Measurements from ENCODE around the gene SERGEF.
A peak's percentile ranks its signal among the peaks of the same experiment; 100 is the strongest.
"Not testable (repeated sequence)": the region's sequence is repeated elsewhere in the genome, so short reads cannot be mapped to it uniquely, and the experiment has no call there.

Gene SERGEF

DNA sequence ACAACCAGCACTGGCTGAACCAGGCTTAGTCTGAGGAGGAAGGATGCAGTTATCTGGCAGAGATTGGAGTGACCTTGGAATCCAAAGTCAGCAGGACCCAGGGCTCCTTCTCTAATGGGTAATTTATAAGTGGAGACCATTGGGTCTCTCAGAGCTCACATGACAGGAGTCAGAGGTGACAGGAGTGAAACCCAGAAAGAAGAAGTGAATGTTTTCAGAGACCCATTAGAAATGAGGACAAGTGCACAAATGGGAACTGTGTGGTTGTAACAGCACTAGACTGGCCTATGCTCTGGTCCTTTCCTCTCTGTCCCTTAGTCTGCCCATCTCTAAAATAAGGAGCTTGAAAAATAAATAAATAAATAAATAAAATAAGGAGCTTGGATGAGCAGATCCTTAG is 107.4 kb downstream of the SERGEF start:
- DNase-seq = peak in 1 of 3 donors; percentile 3

DNA sequence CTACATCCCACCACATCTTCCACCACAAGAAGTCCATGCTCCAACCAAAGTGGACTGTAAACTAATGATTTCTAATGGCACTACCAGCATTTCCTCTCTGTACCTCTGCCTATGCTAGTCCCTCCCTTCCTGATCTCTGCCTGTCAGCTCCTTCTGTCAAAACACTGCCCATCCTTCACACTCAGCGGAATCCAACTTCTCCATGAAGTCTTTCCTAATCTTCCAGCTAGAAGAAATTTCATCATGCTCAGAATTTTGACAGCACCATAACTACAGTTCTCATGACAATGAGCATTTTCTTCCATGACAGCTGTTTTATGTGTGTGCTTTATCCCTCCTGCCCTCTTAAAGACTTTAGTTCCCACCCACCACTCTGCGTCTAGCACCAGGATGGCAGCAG is 111.4 kb downstream of the SERGEF start:
- DNase-seq = peak in 2 of 3 donors; percentile 2 to 6

DNA sequence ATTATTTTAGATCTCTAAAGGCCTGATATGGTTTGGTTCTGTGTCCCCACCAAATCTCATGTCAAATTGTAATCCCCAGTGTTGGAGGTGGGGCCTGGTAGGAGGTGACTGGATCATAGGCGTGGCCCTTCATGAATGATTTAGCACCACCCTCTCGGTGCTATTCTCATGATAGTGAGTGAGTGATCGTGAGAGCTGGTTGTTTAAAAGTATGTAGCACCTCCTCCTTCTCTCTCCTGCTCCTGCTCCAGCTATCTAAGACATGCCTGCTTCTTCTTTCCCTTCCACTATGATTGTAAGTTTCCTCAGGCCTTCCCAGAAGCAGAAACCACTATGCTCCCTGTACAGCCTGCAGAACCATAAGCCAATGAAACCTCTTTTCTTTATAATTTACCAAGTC is 114.1 kb downstream of the SERGEF start:
- no peak for DNase-seq

DNA sequence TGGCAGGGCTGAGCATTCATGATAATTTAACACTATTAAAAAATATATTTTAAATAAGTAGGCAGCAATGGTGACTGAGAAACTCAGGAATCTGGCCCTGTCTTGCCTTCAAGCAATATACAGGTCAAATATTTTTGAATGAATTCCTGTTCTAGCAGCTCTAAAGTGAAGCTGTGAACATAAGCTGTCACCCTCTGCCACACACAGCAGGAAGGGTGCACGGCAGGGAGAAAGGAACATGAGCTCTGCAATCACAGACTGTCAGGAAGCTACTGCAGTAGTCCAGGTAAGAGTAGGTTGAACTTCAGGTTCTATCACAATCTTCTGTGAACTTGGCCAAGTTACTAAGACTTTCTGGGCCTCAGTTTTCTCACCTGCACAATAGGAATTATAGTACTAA is 114.8 kb downstream of the SERGEF start:
- no peak for DNase-seq

DNA sequence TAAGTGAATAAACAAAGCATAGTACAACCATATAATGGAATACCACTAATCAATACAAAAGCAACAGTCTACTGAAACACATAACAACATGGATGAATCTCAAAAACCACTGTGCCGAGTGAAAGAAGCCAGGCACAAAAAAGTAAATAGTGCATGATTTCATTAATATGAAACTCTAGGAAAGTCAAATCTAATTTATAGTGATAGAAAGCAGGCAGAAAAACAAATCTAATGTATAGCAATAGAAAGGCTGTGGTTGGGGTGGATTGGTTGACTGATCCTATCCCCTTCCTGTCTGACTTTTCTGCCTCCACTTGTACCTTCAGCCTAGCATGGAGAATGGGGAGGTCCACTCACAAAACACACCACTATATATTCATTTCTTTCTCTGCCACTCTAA is 115.4 kb downstream of the SERGEF start:
- DNase-seq = no peak

DNA sequence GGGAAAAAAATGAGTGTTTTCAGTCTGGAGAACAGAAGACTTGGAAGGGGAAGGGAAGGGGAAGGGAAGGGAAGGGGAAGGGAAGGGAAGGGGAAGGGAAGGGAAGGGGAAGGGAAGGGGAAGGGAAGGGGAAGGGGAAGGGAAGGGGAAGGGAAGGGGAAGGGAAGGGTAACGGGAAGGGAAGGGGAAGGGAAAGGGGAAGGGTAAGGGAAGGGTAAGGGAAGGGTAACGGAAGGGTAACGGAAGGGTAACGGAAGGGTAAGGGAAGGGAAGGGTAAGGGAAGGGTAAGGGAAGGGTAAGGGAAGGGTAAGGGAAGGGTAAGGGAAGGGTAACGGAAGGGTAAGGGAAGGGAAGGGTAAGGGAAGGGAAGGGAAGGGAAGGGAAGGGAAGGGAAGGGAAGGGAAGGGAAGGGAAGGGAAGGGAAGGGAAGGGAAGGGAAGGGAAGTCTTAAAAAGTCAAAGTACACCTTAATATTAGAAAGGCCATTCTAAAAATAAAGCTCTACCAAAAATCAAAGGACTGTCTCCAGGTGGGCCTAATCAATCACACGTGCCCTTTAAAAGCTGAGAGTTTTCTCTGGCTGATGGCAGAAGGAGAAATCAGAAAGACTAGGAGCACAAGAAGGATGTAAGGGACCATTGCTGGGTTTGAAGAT is 116.2 kb downstream of the SERGEF start:
- not testable (repeated sequence) for DNase-seq

DNA sequence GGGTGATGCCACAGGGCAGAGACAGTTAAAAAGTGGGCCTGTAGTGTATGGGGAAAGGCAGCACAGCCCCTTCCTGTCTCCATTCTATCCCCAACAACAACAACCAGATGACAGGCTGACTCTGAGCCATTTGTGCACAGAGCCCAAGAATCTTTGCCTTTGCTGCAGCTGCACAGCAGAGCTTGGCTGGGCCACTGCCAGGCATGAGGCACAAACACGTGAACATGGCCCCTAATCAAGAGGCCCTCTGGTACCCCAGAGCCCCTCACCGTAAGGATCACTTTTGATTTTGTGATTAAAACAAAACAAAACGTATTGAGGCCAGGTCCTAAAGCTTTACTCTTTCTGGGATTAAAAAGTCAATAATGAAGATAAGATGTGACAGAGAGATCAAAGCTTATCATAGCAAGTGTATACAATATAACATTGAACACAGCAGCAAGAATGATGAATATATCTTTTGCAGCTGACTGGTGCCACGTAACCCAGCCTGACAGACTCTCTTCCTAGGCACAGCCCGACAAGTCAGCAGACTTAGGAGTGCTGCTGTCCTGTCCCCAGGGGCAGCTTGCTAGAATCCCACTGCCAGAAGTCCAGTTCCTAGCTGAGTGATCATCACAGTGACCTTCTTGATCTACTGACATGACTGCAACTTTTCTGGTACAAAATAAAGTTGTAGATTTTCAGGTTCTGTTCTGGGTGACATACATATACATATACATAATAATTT is 117.8 kb downstream of the SERGEF start:
- no peak for DNase-seq

DNA sequence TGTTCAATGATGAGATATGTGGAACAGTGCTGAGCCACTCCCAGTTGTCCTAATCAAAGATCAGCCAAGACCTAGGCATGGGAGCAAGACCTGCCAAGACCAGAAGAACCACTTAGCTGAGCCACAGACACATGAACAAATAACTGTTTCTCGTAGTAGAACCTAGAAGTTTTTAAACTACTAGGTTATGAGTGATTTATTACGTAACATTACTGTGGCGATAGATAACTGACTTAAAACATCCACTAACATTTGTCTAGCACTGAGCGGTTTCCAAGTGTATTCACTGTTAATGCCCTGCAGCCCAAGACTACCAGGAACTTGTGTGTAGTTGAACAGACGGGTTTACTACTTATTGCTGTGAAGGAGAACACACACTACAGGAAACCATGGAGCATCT is 120.4 kb downstream of the SERGEF start:
- DNase-seq = no peak

DNA sequence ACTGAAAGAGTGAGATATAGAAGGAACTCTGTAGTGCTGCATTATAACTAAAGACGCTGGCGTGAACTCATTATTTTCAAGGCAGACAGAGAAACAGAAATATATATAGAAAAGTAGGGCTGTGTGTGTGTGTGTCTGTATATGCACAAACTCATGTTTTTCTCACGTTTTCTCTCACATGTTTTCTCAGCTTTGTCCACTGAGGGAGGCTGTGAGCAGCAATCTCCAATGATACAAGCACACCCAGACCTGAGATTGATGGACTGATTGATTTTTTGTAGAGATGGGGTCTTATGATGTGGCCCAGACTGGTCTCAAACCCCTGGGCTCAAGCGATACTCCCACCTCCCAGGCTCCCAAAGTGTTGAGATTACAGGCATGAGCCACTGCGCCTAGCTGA is 122.5 kb downstream of the SERGEF start:
- DNase-seq = no peak

DNA sequence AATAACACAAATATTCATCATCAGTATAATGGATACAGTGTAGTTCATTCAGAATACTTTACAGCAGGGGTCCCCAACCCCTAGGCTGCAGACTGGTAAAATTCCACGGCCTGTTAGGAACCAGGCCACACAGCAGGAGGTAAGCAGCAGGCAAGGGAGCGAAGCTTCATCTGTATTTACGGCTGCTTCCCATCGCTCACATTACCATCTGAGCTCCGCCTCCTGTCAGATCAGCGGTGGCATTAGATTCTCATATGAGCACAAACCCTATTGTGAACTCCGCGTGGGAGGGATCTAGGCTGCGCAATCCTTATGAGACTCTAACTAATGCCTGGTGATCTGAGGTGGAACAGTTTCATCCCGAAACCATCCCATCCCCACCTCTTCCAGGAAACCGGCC is 125.1 kb downstream of the SERGEF start:
- DNase-seq = no peak

DNA sequence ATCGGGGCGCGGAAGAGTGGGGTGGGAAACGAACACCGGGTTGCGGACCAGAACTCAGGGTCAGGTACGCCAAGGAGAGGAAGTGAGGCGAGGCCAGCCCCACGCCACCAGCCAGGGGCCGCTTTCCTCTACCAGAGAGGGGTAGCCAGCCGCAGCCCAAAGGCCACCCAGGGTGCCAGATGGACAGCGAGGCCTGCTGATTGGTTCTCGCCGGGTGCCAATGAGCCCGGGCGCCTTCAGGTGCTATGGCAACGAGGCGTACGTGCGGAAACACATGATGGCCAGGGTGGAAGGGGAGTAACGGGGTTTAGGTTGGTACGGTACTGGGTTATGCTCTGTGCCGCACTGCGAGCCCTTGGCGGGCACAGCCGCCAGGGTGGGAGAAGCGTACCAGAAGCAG is 128.9 kb downstream of the SERGEF start:
- DNase-seq = no peak

DNA sequence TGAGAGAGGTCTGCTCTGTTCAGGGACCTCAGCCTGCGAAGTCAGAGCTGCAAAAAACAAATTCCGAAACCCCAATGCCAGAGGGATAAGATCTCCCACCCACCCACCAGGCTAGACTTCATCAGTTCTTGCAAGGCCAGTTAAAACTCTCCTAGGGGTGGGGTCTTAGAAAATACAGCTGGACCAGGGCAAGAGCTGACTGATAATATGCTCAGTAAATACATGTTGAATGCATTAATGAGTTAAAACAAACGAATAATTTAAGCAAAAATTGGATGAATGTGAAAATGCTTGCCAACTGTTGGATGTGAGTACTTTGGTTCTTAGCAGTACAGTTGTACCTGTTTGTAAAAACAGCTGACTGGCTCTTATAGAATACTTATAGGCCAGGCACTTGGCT is 129.8 kb downstream of the SERGEF start:
- DNase-seq = no peak

DNA sequence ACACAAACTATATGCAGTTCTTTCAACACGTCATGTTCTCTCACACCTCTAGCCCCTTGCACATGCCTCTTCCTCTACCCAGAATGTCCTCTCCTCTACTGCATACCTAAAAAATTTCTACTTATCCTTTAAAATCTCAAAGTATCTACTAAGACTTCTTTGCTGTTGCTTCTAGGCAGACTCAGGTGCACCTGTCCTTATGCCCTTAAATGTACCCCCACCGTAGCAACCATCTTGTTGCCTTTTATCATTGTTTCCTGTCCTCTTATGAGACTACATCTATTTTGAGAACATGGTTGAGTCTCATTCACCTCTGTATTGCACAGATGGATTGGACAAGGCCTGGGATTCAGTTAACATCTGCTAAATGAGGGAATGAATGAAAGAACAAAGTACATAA is 134.1 kb downstream of the SERGEF start:
- no peak for DNase-seq

DNA sequence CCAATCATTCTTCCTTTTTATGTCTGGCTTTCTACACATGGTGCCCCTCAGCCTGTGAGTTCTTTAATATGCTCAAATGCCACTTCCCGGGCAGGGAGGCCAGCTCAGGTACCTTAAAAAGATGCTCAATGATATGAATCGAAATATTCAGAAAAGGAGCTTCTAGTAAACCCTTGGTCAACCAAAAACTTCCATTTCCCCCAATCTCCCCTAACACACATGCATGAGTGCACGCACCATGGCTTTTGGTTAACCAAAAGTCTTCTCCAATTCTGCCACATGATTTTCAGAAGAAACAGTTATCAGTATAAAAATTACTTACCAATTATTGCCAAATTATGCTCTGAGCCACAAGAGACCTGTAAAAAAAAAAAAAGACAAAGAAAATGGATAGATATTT is 135.0 kb downstream of the SERGEF start:
- DNase-seq = no peak

DNA sequence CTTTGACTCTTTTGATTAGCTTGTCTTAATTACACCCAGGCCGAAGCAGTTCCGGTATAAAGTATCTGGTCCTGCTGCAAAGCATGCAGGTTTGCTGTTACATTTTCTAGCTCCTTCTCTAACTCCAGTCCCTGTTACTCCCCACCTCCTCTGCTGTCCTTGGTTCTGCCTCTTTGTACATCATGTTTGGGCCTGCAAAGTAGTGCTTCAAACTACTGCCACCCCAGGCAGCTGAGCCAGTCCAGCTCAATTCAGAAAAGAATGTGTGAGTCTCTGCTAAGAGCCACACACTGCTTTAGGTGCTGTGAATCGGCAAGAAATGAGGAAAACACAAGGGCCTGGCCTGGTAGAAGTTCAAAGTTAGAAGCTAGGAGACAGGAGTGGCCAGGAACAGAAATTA is 136.0 kb downstream of the SERGEF start:
- no peak for DNase-seq

DNA sequence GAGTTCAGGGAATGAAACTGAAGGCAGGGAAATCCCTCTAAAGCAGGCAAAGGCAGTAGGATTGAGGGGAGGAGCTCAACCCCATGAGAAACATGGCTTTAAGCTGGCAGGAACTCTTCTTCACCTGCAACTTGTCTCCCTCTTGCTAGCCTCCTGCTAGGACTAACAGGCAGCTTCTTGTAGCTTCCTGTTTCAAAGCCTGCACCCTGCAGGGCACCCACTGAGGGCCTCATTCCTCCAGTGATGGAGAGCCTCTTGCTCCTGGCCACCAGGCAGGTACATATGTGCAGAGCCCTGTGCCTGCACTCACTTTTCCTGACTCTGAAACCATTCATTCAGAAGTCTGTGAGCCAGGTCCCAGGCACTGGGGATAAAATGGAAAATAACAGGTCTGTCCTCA is 137.0 kb downstream of the SERGEF start:
- DNase-seq = no peak

DNA sequence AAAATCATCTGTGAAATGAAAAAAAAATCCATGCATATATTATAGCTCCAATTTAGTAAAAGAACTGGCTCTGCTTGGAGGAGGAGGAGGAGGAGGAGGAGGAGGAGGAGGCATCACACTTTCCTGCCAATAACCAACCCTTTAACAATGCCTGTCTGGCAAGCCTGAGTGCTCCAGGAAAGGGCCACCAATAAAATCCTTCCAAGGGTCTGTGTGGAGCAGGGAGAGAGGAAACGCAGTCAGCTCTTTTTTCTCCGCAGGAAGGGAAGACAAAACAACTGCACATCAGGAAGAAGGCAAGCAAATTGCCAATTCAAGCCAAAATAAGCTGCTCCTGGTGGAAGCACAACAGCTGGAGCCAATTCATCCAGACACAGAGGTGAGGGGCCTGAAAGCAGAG is 139.3 kb downstream of the SERGEF start:
- no peak for DNase-seq

DNA sequence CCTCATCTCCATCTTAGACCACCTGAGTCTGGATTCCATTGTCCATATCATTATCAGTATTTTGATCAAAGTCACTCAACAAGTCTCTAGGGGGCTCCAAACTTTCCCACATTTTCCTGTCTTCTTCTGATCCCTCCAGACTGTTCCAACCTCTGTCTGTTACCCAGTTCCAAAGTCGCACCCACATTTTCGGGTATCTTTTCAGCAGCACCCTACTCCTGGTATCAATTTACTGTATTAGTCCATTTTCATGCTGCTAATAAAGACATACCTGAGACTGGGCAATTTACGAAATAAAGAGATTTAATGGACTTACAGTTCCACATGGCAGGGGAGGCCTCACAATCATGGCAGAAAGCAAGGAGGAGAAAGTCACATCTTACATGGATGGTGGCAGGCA is 144.4 kb downstream of the SERGEF start:
- not testable (repeated sequence) for DNase-seq

DNA sequence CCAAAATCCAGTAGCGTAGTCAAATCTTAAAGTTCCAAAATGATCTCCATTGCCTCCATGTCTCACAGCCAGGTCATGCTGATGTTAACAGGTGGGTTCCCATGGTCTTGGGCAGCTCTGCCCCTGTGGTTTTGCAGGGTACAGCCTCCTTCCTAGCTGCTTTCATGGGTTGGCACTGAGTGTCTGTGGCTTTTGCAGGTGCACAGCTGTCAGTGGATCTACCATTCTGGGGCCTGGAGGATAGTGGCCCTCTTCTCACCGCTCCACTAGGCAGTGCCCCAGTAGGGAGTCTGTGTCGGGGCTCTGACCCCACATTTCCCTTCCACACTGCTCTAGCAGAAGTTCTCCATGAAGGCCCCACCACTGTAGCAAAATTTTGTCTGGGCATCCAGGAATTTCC is 145.5 kb downstream of the SERGEF start:
- no peak for DNase-seq

DNA sequence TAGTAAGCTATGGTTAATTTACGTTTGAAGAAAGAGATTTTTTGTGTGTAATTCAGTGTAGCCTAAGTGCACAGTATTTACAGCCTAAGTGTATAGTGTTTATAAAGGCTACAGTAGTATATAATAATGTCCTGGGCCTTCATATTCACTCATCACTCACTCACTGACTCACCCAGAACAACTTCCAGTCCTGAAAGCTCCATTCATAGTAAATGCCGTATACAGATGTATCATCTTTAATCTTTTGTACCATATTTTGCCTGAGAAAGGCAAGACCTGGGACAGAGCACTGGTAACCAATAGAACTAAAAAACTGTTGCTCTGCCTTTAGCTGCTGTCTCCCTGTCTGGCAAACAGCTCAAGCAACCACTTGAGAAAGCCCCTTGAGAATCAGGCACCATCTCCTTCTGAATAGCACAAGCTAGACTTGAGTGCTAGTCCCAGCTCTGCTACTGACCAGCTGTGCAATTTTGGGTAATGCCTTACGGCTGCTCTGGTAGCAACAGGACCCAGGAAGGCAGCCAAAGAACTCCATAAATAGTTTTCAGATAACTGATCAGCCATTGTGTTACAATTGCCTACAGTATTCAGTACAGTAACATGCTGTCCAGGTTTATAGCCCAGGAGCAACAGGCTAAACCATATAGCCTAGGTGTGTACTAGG is 146.9 kb downstream of the SERGEF start:
- DNase-seq = no peak

DNA sequence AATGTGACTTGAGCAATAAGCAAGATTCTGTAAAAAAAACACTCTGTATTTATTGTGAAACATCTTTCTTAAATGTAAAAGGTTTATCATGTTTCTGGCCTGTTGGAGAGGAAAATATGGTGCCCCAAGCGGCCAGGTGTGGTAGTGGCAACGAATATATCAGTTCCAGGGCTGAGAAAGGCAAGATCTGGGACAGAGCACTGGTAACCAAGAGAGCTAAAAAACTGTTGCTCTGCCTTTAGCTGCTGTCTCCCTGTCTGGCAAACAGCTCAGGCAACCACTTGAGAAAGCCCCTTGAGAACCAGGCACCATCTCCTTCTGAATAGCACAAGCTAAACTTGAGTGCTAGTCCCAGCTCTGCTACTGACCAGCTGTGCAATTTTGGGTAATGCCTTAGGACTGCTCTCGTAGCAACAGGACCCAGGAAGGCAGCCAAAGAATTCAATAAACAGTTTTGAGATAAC is 148.3 kb downstream of the SERGEF start:
- peak in 1 of 3 donors; percentile 8 for DNase-seq

DNA sequence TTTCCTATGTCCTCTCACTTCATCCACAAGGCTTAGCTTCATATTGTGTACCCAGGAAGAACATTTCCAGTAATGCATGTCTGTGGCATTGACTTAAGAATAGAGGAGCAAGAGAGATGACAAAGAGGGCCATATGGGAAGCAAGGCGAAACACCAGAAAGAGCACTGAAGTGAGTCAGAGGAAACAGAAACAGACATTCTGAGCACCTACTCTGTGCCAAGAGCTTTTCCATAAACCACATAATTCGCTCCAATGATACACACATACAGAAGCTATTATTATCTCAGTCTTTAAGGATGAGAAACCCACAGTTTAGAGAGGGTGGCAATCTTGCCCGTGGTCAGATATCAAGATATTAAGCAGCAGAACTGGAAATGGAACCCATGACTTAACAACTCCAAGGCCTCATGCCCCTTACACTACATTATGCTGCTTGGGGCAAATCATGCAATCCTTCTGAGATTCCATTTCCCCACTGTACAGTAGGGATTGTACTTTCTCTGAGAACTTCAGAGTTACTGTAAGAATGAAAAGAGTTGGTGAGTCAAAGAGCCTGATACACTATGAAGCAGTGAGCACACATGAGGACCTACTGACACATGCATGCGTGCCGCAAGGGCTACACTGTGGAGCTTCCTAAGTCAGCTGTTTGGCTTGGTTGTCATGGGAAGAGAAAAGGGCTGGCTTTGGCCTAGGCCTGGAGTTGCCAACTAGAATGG is 151.7 kb downstream of the SERGEF start:
- peak in 1 of 3 donors; percentile 5 for DNase-seq

DNA sequence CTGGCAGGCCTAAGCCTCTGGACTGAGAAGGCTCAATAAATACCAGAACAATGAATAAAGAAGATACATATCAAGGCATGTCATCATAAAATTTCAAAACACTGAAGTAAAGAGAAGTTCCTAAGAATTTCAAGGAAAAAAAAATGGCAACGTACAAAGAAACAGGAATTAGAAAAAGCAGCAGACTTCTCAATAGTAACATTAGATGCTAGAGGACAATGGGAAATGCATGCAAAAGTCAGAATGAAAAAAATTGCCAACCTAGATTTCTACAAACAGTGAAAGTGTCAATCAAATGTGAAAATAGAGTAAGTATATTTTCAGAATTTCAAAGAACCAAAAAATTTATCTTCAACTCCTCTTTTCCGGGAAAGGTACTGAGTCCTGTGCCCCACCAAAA is 153.3 kb downstream of the SERGEF start:
- no peak for DNase-seq
